Subcutaneous preadipocyte (primary cell): ENCODE results near the gene SEC24C. TPM values are rescaled to one million over a fixed set of nuclear protein-coding genes. Genes with fewer than 3 reads are reported as not detected.

Experiments
- small RNA-seq: library from RNA; depleted of rRNA; stranded (forward); fragments of <200 nt; gene quantifications from one replicate; pipeline ENCODE3, GENCODE V24; 2012
- total RNA-seq: library from RNA; depleted of rRNA; stranded (reverse); fragments of >200 nt; gene quantifications from 2 replicates; pipeline ENCODE4 v1.2.3, GENCODE V29; 2012

The SEC24C gene, protein sequence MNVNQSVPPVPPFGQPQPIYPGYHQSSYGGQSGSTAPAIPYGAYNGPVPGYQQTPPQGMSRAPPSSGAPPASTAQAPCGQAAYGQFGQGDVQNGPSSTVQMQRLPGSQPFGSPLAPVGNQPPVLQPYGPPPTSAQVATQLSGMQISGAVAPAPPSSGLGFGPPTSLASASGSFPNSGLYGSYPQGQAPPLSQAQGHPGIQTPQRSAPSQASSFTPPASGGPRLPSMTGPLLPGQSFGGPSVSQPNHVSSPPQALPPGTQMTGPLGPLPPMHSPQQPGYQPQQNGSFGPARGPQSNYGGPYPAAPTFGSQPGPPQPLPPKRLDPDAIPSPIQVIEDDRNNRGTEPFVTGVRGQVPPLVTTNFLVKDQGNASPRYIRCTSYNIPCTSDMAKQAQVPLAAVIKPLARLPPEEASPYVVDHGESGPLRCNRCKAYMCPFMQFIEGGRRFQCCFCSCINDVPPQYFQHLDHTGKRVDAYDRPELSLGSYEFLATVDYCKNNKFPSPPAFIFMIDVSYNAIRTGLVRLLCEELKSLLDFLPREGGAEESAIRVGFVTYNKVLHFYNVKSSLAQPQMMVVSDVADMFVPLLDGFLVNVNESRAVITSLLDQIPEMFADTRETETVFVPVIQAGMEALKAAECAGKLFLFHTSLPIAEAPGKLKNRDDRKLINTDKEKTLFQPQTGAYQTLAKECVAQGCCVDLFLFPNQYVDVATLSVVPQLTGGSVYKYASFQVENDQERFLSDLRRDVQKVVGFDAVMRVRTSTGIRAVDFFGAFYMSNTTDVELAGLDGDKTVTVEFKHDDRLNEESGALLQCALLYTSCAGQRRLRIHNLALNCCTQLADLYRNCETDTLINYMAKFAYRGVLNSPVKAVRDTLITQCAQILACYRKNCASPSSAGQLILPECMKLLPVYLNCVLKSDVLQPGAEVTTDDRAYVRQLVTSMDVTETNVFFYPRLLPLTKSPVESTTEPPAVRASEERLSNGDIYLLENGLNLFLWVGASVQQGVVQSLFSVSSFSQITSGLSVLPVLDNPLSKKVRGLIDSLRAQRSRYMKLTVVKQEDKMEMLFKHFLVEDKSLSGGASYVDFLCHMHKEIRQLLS
- total RNA-seq = 32.7 and 56.3 TPM in 2 replicates

DNA sequence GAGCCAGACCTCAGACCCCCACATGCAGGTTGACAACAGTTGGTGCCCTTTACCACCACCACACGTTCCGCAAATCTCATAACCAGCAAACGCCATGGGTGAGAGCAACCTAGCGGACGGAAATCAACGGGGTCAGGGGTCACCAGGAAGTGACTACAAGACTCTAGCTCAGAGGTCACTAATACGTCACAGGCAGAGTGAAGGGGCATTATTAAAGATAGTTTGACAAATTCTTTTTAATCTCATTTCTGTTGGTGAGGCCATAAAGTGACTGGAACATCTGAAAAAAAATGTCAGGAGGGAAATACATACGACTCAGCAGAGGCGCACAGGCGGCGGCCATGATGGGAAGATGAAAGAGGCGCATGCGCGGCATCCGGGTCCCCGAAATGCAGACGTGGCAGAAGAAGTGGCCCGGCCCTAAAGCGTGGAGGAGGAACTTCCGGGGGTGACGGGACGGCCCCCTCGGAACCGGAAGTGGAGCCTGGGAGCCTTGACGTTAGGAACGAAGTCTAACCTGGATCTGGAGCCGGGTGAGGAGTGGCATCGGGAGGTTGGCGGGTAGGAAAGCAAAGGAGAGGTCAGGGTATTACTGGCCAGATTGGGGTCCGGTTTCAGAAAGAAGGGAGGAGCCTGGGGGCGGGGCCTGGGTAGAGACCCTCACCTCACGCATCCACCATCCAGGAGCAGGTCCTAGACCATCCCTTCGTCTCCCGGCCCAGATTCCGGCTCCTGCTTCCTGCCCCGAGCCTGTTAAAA, at the start of gene SEC24C:
Gene SEC24C (plus strand): TSS at position 468 of the 759 bp plus-strand sequence. CDS start 2,461 bp downstream, outside the sequence.

DNA sequence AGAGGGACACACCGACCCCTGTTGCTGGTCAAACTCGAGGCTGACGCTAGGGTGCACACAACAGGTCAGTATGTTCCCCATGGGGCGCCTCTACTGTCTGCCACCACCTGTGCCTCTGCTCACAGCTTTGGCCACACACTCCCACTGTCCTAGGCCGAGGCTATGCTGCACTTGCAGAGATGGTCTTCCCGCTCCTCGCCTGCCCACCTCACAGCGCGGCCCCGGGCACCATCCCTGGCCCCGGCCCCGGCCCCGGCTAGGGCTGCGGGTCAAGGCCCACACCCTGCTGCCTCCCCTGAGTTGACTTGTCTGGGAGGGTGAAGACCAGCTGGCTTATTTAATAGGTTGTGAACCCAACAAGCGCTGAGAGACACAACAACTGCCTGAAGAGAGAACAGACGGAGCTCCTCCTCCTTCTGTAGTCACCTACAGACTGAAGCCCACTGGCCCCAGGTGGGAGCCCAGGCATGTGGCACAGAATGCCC, 46.5 kb upstream of the SEC24C start, which contains the start of gene AGAP5:
Gene AGAP5 (minus strand): TSS at position 435 of the 485 bp plus-strand sequence. CDS start 354 bp downstream, at position 81.

DNA sequence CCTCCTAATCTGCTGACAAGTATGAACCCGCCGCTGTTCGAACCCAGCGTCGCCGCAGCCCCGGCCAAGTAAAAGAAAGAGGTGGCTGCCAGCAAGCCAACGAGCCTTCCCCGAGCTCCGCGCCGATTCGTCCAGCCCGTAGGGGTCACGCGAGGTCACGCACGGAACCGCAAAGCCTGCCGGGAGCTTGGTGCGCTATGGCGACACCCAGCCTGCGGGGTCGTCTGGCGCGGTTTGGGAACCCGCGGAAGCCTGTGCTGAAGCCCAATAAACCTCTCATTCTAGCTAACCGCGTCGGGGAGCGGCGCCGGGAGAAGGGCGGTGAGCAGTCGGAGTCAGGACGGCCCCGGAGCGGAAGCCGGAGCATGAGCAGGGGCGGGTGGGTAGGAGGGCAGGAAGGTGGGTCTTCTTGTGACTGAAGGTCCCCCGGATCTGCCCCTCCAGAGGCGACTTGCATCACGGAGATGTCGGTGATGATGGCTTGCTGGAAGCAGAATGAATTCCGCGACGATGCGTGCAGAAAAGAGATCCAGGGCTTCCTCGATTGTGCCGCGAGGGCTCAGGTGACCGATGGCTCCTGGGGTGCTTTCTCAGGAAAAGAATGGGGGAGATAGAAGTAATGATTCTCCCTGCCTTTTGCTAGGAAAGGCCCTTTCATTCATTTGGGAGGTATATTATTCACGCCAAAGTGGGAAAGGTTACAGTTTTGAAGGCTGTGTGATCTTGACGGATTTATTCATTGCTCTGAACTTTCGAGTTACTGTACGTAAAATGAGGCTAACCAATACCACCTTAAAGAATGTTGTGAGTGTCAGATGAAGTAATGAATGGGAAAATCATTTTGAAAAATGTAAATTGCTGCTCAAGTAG, 37.9 kb downstream of the SEC24C start, which contains the start of gene CHCHD1:
Gene CHCHD1 (plus strand): TSS at position 170 of the 870 bp plus-strand sequence. CDS start 28 bp downstream, at position 198.

DNA sequence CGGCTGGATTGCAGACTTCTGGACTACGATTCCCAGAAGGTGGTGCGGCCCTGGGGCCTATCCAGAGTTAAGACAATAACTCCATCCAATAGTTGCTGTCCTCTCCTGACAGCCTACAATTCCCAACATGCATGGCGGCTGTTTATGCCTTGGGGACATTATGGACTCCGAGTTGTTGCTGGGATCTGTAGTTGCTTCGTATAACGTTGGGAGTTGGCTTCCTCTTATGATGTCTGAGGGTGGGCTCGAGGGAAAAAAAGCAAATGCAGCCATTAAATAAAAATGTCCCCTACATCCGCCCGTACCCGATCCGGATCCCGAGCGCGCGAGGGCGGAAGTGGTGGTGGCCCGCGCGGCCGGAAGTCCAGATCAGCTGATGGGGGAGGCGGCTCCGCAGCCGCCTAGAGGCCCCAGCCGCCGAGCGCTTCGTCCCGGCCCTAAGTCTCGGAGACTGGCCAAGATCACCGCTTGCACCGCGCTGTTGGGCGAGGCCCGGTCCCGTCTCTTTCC, 41.1 kb downstream of the SEC24C start, which contains the start of gene ZSWIM8:
Gene ZSWIM8 (plus strand): TSS at position 396 of the 510 bp plus-strand sequence. CDS start 273 bp downstream, outside the sequence.

Small RNAs within 50 kb of the gene (small RNA-seq; reads per million reads assigned to genes)
- gene AC022400.4 (not detected), gene AC022400.9 (not detected), gene RNA5SP320 (not detected), gene ZSWIM8-AS1 (not detected)

Other genes starting within 250 kb of the SEC24C start
- 23.3 and 25.7 TPM in 2 replicates for gene PPP3CB, start 248.3 kb upstream of the SEC24C start, total RNA-seq
- 8.1 and 10.4 TPM in 2 replicates for gene USP54, start 153.0 kb upstream of the SEC24C start, total RNA-seq
- gene MYOZ1, start 102.9 kb upstream of the SEC24C start, total RNA-seq = not detected in 2 replicates
- gene SYNPO2L, start 88.3 kb upstream of the SEC24C start, total RNA-seq = under 0.01 TPM in 1 of 2 replicates, not detected in the other
- 3.3 and 5.5 TPM in 2 replicates for gene AGAP5, start 46.3 kb upstream of the SEC24C start, total RNA-seq
- 19.7 and 19.8 TPM in 2 replicates for gene CHCHD1, start 37.7 kb downstream of the SEC24C start, total RNA-seq
- 47.8 and 55.3 TPM in 2 replicates for gene ZSWIM8, start 41.2 kb downstream of the SEC24C start, total RNA-seq
- 14.3 and 20.1 TPM in 2 replicates for gene NDST2, start 67.2 kb downstream of the SEC24C start, total RNA-seq
- gene CAMK2G, start 130.2 kb downstream of the SEC24C start, total RNA-seq = 18.7 and 22.1 TPM in 2 replicates
- 26.8 and 63.9 TPM in 2 replicates for gene PLAU, start 166.8 kb downstream of the SEC24C start, total RNA-seq